Fibroblast of lung (primary cell): ENCODE results near the gene PIK3CD. TPM values are rescaled to one million over a fixed set of nuclear protein-coding genes. Genes with fewer than 3 reads are reported as not detected.
A peak's percentile ranks its signal among the peaks of the same experiment; 100 is the strongest.

Experiments used
- DNase-seq, 2 donors: peaks; one replicate each; pipeline versions ENCODE4 v3.0.0 to v3.0.0-alpha.2; 2010; ENCODE audit warnings: low read depth in 2 of 2
- H2AFZ ChIP-seq: 2 replicates; pipeline ENCODE4 v1.5.1; 2012; ENCODE audit warnings: low read length, control low read depth, inconsistent platforms
- H3K27ac ChIP-seq: 2 replicates; pipeline ENCODE4 v1.5.1; 2011; ENCODE audit warnings: low read length, control low read depth; ENCODE audit not compliant: insufficient read depth
- H3K27me3 ChIP-seq: 2 replicates; pipeline ENCODE4 v1.5.1; 2011; ENCODE audit warnings: mild to moderate bottlenecking, low read length; ENCODE audit not compliant: control insufficient read depth, insufficient read depth
- H3K36me3 ChIP-seq: 2 replicates; pipeline ENCODE4 v1.5.1; 2011; ENCODE audit warnings: low read length; ENCODE audit not compliant: control insufficient read depth, insufficient read depth
- H3K4me1 ChIP-seq: 2 replicates; pipeline ENCODE4 v1.5.1; 2011; ENCODE audit warnings: low read length; ENCODE audit not compliant: control insufficient read depth, insufficient read depth; ENCODE audit errors: extremely low read depth
- H3K4me2 ChIP-seq: 2 replicates; pipeline ENCODE4 v1.5.1; 2011; ENCODE audit warnings: low read length, control low read depth; ENCODE audit not compliant: insufficient read depth; ENCODE audit errors: extremely low read depth
- H3K4me3 ChIP-seq, 4 experiments: fragments of 200-600 bp in 1 of 4; sonication (generic) in 1 of 4; replicated peaks in 1 of 4; 2 replicates each; pipeline ENCODE4 v1.5.1; 2011 to 2016; ENCODE audit warnings: low read length in 4 of 4, low read depth in 3 of 4, mild to moderate bottlenecking in 3 of 4, control low read depth in 2 of 4, inconsistent platforms in 1 of 4, mixed read lengths in 1 of 4; ENCODE audit not compliant: insufficient read depth in 1 of 4; ENCODE audit errors: control extremely low read depth in 1 of 4
- H3K79me2 ChIP-seq: 2 replicates; pipeline ENCODE4 v1.5.1; 2012; ENCODE audit warnings: mild to moderate bottlenecking, low read length, inconsistent platforms; ENCODE audit not compliant: control insufficient read depth, insufficient read depth
- H3K9ac ChIP-seq: 2 replicates; pipeline ENCODE4 v1.5.1; 2011; ENCODE audit warnings: mild to moderate bottlenecking, low read length, control low read depth; ENCODE audit not compliant: insufficient read depth
- H3K9me3 ChIP-seq: 2 replicates; pipeline ENCODE4 v1.5.1; 2012; ENCODE audit warnings: low read depth, low read length; ENCODE audit not compliant: control insufficient read depth, insufficient read depth
- H4K20me1 ChIP-seq: 2 replicates; pipeline ENCODE4 v1.5.1; 2011; ENCODE audit warnings: low read length; ENCODE audit not compliant: control insufficient read depth, insufficient read depth; ENCODE audit errors: extremely low read depth
- EZH2 ChIP-seq: IDR thresholded peaks from 2 replicates; pipeline ENCODE4 v1.5.1; 2012; ENCODE audit warnings: low read length, control low read depth, mild to moderate bottlenecking; ENCODE audit errors: missing control alignments
- polyA minus RNA-seq: library from RNA; depleted of rRNA, polyadenylated mRNA; stranded (reverse); fragments of >200 nt; gene quantifications from 2 replicates; pipeline ENCODE4 v1.2.3, GENCODE V29; 2011; ENCODE audit warnings: low replicate concordance
- polyA plus RNA-seq, 2 donors: library from polyadenylated mRNA; depleted of rRNA in 1 of 2; stranded (reverse) in 1 of 2; unstranded in 1 of 2; fragments of >200 nt; gene quantifications; 2 replicates each; pipeline ENCODE4 v1.2.1, GENCODE V29; 2011 to 2012; ENCODE audit warnings: missing spikeins in 1 of 2
- total RNA-seq: library from RNA; depleted of rRNA; stranded (reverse); fragments of >200 nt; gene quantifications from 2 replicates; pipeline ENCODE4 v1.2.1, GENCODE V29; 2014
- TF ChIP-seq, protein P1 (sequence below), 2 donors: IDR thresholded peaks in 1 of 2; conservative IDR thresholded peaks in 1 of 2; 1 replicate in 1 of 2; 2 replicates in 1 of 2; pipeline ENCODE4 v1.5.1; 2011 to 2012; ENCODE audit warnings: low read length in 2 of 2, control low read depth in 1 of 2, inconsistent platforms in 1 of 2, low read depth in 1 of 2, mild to moderate bottlenecking in 1 of 2

The PIK3CD gene
- total RNA-seq = 4.6 and 6.4 TPM in 2 replicates
- polyA plus RNA-seq = 2.8 TPM in 2 replicates
- polyA plus RNA-seq (2012) = 3.5 and 4.1 TPM in 2 replicates
- 6.2 and 10.6 TPM in 2 replicates for polyA minus RNA-seq

DNA sequence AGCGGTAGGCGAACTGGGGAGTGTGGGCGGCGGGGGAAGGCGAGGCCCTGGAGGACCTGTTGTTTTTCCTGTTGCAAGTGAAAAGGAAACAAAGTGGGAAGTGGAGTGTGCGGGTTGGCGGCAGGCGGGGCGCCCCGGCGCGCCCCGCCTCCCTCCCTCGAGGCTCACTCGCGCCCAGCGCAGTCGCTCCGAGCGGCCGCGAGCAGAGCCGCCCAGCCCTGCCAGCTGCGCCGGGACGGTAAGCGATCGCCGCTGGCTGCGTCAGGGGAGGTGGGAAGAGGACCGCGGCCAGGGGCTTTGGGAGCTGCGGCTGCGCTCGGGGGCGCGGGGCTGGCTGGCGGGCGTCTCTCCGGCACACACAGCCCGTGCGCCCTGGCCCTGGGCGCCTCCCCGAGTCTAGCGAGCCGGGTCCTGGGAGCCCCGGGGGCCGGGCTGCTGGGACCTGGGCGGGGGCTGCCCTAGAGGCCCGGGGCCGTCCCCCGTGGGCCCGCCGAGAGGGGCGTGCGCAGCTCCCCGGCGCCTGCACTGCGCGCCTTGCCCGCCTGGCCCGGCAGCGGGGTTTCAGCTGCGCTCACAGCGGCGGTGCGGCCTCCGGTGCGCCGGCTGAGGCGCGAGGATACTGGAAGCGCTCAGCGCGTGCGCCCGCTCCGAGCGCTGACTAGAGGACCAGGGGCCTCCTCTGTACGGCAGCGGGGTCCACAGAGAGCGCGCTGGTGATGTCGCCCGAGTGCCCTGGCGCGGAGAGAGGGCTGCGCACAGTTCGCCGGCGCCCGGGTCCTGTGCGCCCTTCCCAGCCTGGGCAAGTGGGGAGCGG, at the start of gene PIK3CD:
TSS of gene PIK3CD (plus strand) at position 167 of the 814 bp plus-strand sequence. CDS start 58,725 bp downstream, outside the sequence.
- H3K79me2 ChIP-seq = no peaks in the 10 kb centered on the region
- H3K9me3 ChIP-seq = no peaks in the 10 kb centered on the region
- H4K20me1 ChIP-seq = no peaks in the 10 kb centered on the region
- H3K4me1 ChIP-seq = no peaks in the 10 kb centered on the region
- H3K27me3 ChIP-seq = peaks cover 31% of the 10 kb centered on the region
- H3K4me3 ChIP-seq = peak within 1 kb of the TSS in 2 of 4 experiments; percentile 18 to 38
- no peak within 1 kb of the TSS for H3K27ac ChIP-seq
- H3K4me2 ChIP-seq = peak within 1 kb of the TSS; percentile 35
- no peak within 1 kb of the TSS for H3K9ac ChIP-seq
- peak; percentile 19 to 60 for DNase-seq
- H3K36me3 ChIP-seq = no peaks in the 10 kb centered on the region
- no peak within 1 kb of the TSS for H2AFZ ChIP-seq
- no peak for TF ChIP-seq EZH2
- TF ChIP-seq, protein P1, sequence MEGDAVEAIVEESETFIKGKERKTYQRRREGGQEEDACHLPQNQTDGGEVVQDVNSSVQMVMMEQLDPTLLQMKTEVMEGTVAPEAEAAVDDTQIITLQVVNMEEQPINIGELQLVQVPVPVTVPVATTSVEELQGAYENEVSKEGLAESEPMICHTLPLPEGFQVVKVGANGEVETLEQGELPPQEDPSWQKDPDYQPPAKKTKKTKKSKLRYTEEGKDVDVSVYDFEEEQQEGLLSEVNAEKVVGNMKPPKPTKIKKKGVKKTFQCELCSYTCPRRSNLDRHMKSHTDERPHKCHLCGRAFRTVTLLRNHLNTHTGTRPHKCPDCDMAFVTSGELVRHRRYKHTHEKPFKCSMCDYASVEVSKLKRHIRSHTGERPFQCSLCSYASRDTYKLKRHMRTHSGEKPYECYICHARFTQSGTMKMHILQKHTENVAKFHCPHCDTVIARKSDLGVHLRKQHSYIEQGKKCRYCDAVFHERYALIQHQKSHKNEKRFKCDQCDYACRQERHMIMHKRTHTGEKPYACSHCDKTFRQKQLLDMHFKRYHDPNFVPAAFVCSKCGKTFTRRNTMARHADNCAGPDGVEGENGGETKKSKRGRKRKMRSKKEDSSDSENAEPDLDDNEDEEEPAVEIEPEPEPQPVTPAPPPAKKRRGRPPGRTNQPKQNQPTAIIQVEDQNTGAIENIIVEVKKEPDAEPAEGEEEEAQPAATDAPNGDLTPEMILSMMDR (conservative IDR thresholded peaks at IDR 0.05 in 1 of 2, IDR thresholded peaks at IDR 0.05 in 1 of 2; ENCODE audit: low read depth in 1 of 2, low read length in 2 of 2) = no peak

DNA sequence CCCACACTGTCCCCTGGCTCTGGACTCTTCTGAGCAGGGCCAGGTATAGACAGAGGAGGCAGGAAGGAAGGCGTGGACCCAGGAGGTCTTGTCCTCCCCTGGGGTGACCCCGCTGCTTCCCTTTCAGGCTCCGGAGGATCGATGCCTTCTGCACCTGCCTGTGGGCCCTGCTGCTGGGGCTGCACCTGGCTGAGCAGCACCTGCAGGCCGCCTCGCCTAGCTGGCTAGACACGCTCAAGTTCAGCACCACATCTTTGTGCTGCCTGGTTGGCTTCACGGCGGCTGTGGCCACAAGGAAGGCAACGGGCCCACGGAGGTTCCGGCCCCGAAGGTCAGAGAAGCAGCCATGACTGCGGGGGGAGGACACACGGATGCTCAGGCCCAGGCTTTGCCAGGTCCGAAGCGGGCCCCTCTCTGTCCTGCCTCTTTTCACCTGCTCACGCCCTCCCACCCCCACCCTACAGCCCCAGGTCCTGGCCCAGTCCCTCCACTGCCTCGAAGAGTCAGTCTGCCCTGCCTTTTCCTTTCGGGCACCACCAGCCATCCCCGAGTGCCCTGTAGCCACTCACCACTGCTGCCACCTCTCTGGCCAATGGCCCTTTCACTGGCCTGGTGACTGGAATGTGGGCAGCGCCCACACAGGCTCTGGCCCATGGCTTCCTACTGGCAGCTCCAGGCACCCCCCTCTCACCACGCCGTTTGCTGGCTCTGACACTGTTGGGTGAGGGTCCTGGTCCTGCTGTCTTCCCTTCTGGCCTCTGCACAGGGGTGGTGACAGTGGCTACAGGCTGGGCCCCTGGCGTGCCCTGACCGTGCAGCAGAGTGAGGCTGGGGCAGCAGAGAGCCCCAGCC, 49.4 kb upstream of the PIK3CD start:
- no peak overlapping the region for H3K4me2 ChIP-seq
- no peak overlapping the region for H3K4me3 ChIP-seq
- peaks cover 9% of the 10 kb centered on the region for H3K36me3 ChIP-seq
- no peak overlapping the region for H3K9ac ChIP-seq
- no peaks in the 10 kb centered on the region for H3K4me1 ChIP-seq
- H4K20me1 ChIP-seq = no peaks in the 10 kb centered on the region
- no peaks in the 10 kb centered on the region for H3K27me3 ChIP-seq
- no peaks in the 10 kb centered on the region for H3K9me3 ChIP-seq
- H2AFZ ChIP-seq = no peak overlapping the region
- H3K79me2 ChIP-seq = no peaks in the 10 kb centered on the region
- DNase-seq = no peak
- H3K27ac ChIP-seq = no peak overlapping the region
- TF ChIP-seq, protein P1 (conservative IDR thresholded peaks at IDR 0.05 in 1 of 2, IDR thresholded peaks at IDR 0.05 in 1 of 2; ENCODE audit: low read depth in 1 of 2, low read length in 2 of 2) = no peak
- TF ChIP-seq EZH2 = no peak

DNA sequence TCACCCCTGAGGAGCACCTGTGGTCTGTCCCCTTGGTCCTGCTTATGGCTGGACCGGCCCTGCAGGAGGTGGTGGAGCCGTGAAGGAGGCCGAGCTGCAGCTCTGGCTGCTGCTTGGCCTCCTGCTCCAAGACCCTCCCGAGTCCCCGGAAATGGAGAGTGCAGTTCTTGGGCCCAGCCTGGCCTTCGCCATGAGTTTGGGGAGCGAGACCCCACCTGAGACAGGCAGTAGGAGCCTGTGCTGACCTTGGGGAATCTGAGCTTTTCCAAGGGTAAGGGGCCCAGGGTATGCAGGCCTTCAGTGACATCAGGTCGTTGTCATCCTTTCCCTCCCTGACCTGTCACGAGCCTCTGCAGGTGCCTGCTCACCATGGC, 48.8 kb upstream of the PIK3CD start:
- H3K4me2 ChIP-seq = no peak overlapping the region
- no peak overlapping the region for H2AFZ ChIP-seq
- H3K4me1 ChIP-seq = no peaks in the 10 kb centered on the region
- H3K36me3 ChIP-seq = peaks cover 7% of the 10 kb centered on the region
- no peaks in the 10 kb centered on the region for H3K79me2 ChIP-seq
- no peaks in the 10 kb centered on the region for H3K9me3 ChIP-seq
- no peak overlapping the region for H3K4me3 ChIP-seq
- no peak overlapping the region for H3K9ac ChIP-seq
- H4K20me1 ChIP-seq = no peaks in the 10 kb centered on the region
- TF ChIP-seq EZH2 = no peak
- TF ChIP-seq, protein P1 (conservative IDR thresholded peaks at IDR 0.05 in 1 of 2, IDR thresholded peaks at IDR 0.05 in 1 of 2; ENCODE audit: low read depth in 1 of 2, low read length in 2 of 2) = no peak
- H3K27ac ChIP-seq = no peak overlapping the region
- DNase-seq = no peak
- no peaks in the 10 kb centered on the region for H3K27me3 ChIP-seq
